NK-92 (cell line): Measurements from ENCODE around the gene OR10G3.
"Not testable (repeated sequence)": the region's sequence is repeated elsewhere in the genome, so short reads cannot be mapped to it uniquely, and the experiment has no call there.

Source experiments
- DNase-seq: peaks from one replicate; lab custom pipeline; 2025; ENCODE audit not compliant: unreplicated experiment; lab: John Stamatoyannopoulos, UW

The OR10G3 gene, protein sequence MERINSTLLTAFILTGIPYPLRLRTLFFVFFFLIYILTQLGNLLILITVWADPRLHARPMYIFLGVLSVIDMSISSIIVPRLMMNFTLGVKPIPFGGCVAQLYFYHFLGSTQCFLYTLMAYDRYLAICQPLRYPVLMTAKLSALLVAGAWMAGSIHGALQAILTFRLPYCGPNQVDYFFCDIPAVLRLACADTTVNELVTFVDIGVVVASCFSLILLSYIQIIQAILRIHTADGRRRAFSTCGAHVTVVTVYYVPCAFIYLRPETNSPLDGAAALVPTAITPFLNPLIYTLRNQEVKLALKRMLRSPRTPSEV

GRCh38 chr14:21579976-21580375 is at the start of gene OR10G3:
TSS of gene OR10G3 (minus strand) at chr14:21580076. CDS start at chr14:21570744, 9,332 bp downstream.
- no peak for DNase-seq

DNA sequence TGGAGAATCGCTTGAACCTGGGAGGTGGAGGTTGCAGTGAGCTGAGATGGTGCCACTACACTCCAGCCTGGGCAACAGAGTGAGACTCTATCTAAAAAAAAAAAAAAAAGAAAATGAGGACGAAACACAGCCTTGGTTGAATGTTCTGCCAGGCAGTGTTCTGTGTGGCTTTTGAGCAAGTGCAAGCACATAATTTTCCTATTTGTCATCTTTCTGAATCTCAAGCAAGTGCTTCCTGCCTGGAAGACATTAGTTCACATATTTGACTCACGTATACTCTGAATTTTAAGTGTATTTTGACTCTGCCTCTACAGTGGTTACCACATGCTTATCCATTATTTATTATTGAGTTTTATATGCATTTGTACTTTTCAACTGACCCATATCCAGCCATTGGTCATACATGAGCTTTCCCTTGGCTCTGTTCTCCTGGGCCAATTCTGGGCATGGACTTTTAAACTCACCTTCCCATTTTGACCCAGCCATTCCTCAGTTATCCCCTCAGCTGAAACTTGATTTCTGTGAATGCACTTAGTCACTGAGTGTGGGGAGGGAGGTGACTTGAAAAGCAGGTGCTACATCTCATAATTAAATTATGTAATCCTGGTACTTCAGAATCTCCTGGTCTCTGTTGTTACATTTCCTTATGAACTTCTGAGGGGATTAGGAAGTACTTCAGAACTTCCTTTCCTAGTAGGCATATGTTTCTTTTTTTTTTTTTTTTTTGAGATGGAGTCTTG is 46.8 kb upstream of the OR10G3 start:
- no peak for DNase-seq

- DNase-seq = no peak
Measured at GRCh38 chr14:21617614-21618013, 37.7 kb upstream of the OR10G3 start.

DNA sequence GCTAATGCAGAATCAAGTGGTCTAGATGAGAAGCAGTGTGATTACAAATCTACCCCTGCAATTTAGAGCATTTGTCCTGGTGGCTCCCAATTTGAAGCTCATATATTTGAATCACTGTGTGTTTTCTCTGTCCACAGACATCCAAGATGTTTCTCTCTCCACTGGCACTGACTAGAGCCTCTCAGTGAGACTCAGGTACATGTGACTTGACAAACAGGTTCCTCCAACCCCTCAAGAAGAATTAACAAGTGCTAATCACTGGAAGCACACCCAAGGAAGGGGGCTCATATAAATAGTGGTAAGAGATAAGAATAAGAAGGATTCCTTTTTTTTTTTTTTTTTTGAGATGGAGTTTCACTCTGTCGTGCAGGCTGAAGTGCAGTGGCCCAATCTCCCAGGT is 34.4 kb upstream of the OR10G3 start:
- DNase-seq = no peak

DNA sequence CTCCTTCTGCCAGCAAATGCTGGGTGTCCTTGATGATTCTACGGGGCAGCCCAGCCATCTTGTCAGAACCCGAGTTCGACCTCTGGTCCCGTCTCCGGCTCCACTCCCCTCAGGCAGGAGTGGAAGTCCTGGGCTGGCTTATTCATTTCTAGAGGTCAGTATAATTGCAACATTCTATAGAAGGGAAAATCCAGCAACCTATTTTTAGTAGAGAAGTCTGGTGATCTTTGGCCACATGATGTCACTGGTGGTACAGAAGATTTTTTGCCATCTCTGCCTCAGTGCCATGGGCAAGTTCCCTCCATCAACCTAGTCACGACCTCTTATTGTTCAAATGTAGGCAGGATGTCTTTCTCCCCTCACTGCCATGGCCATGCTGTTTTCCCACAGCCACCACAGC is 32.4 kb upstream of the OR10G3 start:
- no peak for DNase-seq

DNA sequence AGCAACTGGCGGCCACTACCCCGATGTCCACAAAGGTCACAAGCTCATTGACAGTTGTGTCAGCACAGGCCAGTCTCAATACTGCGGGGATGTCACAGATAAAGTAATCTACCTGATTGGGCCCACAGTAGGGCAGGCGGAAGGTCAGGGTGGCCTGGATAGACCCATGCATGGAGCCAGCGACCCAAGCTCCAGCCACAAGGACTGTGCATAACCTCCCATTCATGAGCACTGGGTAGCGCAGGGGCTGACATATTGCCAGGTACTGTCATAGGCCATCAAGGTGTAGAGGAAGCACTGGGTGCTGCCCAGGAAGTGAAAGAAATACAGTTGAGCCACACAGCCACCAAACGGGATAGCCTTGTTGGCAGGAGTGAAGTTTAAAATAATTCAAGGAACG is 22.3 kb upstream of the OR10G3 start:
- DNase-seq = not testable (repeated sequence)

GRCh38 chr14:21589317-21589716 is 9.4 kb upstream of the OR10G3 start:
- no peak for DNase-seq

DNA sequence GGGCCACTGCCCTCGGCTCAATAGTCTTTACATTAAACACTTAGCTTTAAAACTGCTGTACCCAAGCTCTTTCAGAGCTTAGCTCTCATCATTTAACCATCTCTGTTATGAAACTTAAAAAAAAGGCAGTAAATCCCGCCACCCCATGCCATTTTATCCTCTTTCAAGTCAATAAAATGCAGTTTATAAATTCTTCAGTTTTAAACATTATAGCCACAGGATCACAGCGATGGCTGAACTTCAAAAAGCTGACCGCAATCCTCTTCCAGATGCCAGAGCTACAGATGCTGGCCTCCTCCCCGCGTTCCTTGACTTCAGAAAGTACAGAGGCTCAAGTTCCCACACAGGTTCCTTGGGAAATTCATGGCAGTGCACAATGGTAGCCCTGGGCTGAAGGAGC is 4.2 kb downstream of the OR10G3 start:
- DNase-seq = no peak

DNA sequence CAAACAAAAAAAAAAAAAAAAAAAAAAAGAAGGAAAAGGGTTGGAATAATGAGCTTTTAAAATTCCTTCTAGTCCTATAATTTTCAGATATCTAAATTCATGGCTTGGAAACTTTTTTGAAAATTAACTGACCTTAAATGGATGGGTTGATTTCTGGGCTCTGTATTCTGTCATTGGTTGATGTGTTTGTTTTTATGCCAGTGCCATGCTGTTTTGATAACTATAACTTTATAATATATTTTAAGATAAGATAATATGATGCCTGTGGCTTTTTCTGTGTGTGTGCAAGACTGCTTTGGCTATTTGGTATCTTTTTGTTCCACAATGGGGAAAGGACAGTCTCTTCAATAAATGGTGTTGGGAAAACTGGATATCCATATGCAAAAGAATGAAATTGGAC is 7.3 kb downstream of the OR10G3 start:
- no peak for DNase-seq

- no peak for DNase-seq
Measured at GRCh38 chr14:21558703-21559170, 21.1 kb downstream of the OR10G3 start.

- DNase-seq = no peak
Measured at GRCh38 chr14:21557084-21557901, 22.6 kb downstream of the OR10G3 start.

- no peak for DNase-seq
Measured at GRCh38 chr14:21556378-21557083, 23.3 kb downstream of the OR10G3 start.

GRCh38 chr14:21553266-21553665 is 26.6 kb downstream of the OR10G3 start:
- DNase-seq = no peak

DNA sequence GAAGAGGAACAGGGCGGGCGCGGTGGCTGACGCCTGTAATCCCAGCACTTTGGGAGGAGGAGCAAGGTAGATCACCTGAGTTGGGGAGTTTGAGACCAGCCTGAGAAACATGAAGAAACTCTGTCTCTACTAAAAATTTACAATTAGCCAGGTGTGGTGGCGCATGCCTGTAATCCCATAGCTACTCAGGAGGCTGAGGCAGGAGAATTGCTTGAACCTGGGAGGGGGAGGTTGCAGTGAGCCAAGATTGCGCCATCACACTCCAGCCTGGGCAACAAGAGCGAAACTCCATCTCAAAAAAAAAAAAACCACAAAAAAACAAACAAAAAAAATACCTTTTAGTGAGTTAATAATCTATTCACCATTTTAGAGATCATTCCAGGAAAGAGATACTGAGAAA is 35.3 kb downstream of the OR10G3 start:
- DNase-seq = not testable (repeated sequence)

DNA sequence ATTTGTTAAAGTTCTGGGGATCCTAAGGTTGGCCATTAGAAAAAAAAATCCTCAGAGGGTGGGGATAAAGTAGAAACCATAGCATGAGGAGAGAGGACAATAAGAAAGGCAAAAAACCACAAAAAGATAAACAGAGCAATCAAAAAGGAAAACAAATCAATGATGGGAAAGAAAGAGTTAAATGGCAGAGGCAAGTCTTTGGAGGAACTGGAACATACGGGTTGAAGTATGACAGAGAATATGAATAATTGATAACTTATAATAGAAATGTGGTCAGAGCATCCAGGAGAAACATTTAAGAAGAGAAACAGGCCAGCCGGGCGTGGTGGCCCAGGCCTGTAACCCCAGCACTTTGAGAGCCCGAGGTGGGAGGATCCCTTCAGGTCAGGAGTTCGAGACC is 35.9 kb downstream of the OR10G3 start:
- no peak for DNase-seq

GRCh38 chr14:21543521-21543960 is 36.3 kb downstream of the OR10G3 start:
- no peak for DNase-seq

DNA sequence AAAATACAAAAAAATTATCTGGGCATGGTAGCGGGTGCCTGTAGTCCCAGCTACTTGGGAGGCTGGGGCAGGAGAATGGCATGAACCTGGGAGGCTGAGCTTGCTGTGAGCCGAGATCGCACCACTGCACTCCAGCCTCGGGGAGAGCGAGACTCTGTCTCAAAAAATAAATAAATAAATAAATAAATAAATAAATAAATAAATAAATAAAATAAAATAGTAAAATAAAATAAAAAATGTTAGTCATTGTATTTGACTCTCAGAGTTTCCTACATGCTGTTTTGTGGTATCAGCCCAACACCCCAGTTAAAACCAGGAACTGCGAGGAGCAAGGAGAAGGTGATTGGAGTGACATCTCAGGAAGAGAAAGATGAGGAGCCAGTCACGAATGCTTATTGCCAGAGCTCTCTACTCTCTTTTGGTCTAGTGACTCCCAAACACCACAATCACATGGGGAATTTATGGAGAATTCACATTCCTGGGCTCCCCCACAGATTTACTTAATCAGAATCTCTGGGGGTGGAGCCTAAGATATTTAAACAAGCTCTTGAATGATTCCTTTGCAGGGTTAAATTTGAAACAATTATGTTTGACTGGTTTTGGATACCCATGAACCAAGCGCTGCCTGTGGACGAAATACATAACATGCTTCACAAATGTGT is 38.3 kb downstream of the OR10G3 start:
- no peak for DNase-seq

DNA sequence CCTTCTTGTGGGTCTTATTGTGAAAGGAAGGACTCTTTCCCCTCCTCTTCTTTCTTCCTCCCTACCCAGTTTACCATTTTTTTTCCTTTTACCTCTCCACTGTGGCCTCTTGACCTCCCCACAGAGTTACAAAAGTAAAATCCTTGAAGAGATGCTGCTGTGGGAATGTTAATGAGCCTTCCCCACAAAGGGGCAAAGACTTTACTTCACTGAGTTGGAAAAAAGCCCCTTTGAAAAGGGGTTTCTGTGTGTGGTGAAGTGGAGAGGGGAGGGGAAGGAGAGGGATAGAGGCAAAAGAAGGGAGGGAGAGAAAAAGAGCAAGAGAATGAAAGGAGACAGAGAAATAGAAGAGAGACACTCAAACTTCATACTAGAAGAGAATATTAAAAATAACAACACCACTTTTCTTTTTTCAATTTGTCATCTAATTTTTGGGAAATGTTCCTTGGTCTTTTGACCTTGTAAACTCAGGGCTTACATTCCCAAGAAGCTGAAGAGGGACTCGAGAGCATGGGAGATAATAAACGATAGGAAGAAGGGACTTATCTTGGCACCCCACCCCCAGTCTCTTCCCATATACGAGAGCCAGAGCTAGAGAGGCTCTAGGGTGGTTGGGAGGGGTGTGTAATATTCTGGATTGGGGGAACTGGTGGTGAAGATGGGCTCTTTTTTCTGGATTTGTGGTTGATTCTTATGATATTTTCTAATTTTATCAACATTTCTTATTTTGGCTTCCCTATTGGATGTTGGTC is 40.5 kb downstream of the OR10G3 start:
- no peak for DNase-seq

- no peak for DNase-seq
Measured at GRCh38 chr14:21537090-21537424, 42.8 kb downstream of the OR10G3 start.
